HEK293T (cell line): ENCODE data around the gene CCNQ.

Experiments used
- ARNT ChIP-seq: fragments of 450-650 bp; IDR thresholded peaks from 2 replicates; pipeline ENCODE4 v1.6.1; 2017; ENCODE audit warnings: mild to moderate bottlenecking
- BHLHE40 ChIP-seq: fragments of 450-650 bp; IDR thresholded peaks from 2 replicates; pipeline ENCODE4 v1.6.1; 2016; ENCODE audit warnings: mild to moderate bottlenecking, moderate library complexity, borderline replicate concordance
- ELF4 ChIP-seq: fragments of 450-650 bp; IDR thresholded peaks from 2 replicates; pipeline ENCODE4 v1.6.1; 2017; ENCODE audit warnings: antibody characterized with exemption
- FOXA1 ChIP-seq: fragments of 450-650 bp; IDR thresholded peaks from 2 replicates; pipeline ENCODE4 v1.6.1; 2016; ENCODE audit warnings: mild to moderate bottlenecking
- FOXK2 ChIP-seq: fragments of 450-650 bp; IDR thresholded peaks from 2 replicates; pipeline ENCODE4 v1.6.1; 2016; ENCODE audit warnings: mild to moderate bottlenecking
- FOXM1 ChIP-seq: fragments of 450-650 bp; IDR thresholded peaks from 2 replicates; pipeline ENCODE4 v1.6.1; 2017; ENCODE audit warnings: mild to moderate bottlenecking, borderline replicate concordance
- HDGF ChIP-seq: fragments of 450-650 bp; IDR thresholded peaks from 2 replicates; pipeline ENCODE4 v1.6.1; 2017; ENCODE audit warnings: antibody characterized with exemption, borderline replicate concordance
- LEF1 ChIP-seq: fragments of 450-650 bp; IDR thresholded peaks from 2 replicates; pipeline ENCODE4 v1.6.1; 2017; ENCODE audit warnings: mild to moderate bottlenecking, borderline replicate concordance
- SP1 ChIP-seq: fragments of 450-650 bp; IDR thresholded peaks from 2 replicates; pipeline ENCODE4 v1.6.1; 2017
- SUZ12 ChIP-seq: fragments of 450-650 bp; IDR thresholded peaks from 2 replicates; pipeline ENCODE4 v1.6.1; 2016; ENCODE audit warnings: mild to moderate bottlenecking
- TARDBP ChIP-seq: fragments of 450-650 bp; IDR thresholded peaks from 2 replicates; pipeline ENCODE4 v1.6.1; 2016
- ZNF384 ChIP-seq: fragments of 450-650 bp; IDR thresholded peaks from 2 replicates; pipeline ENCODE4 v1.6.1; 2016
- TF ChIP-seq, protein P1 (sequence below): fragments of 450-650 bp; IDR thresholded peaks from 2 replicates; pipeline ENCODE4 v1.6.1; 2016

DNA sequence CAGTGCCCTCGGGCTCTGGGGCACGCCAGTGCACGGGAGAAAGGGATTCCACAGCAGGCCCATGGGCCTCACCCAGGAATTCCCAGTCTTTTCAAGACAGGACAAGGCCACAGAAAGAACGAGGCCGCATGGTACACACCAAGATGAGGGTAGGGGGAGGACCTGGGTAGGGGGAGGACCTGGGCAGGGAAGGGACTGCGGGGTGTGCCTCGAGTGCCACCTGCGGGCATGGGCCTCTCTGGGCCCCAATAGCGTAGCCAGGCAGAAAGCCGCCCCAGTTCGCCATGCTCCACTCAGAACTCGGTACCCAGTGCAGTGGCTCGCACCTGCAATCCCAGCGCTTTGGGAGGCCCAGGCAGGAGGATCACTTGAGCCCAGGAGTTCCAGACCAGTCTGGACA, 34.1 kb upstream of the CCNQ start:
- TF ChIP-seq, protein P1, sequence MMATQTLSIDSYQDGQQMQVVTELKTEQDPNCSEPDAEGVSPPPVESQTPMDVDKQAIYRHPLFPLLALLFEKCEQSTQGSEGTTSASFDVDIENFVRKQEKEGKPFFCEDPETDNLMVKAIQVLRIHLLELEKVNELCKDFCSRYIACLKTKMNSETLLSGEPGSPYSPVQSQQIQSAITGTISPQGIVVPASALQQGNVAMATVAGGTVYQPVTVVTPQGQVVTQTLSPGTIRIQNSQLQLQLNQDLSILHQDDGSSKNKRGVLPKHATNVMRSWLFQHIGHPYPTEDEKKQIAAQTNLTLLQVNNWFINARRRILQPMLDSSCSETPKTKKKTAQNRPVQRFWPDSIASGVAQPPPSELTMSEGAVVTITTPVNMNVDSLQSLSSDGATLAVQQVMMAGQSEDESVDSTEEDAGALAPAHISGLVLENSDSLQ = no peak
- TF ChIP-seq SP1 (no peak), BHLHE40 (no peak), ELF4 (no peak), FOXM1 (no peak), HDGF (no peak), ARNT (no peak), TARDBP (no peak), SUZ12 (no peak), FOXK2 (no peak), LEF1 (no peak), FOXA1 (no peak), ZNF384 (no peak)
